ENCODE results near the gene MYO1E.
A peak's percentile ranks its signal among the peaks of the same experiment; 100 is the strongest.

MYO1E gene

DNA sequence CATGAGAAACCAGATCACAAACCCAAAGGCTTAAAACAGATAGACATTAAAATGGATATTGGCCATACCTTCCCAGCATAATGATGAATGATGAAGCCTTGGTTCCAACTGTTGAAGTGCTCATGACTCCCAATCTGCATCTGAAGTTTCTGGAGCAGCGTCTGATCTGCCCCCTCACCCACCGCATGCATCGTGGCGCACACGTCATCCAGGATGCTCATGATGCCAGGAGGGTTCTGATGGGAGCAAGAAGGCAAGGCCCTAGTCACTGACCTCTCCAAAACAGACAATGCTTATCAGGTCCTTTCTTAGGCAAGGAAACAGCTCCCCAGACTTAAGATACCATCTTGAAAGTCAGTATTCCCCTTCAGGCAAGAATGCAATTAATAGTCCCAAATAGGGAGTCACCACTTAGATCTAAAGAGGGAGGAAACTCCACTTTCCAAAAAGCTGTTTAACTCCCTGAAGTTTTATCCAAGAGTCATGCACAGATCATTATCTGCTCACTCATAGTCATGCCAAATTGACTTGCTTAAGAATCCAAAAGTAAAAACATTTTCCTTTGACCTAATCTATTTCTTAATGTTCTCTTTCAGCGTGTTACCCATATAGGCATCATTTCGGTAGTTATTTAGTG lies 163.9 kb downstream of the MYO1E start:
- DNase-seq (ENCODE audit: extremely low spot score, insufficient read length, low read depth) (no peak), FAIRE-seq (no peak)

DNA sequence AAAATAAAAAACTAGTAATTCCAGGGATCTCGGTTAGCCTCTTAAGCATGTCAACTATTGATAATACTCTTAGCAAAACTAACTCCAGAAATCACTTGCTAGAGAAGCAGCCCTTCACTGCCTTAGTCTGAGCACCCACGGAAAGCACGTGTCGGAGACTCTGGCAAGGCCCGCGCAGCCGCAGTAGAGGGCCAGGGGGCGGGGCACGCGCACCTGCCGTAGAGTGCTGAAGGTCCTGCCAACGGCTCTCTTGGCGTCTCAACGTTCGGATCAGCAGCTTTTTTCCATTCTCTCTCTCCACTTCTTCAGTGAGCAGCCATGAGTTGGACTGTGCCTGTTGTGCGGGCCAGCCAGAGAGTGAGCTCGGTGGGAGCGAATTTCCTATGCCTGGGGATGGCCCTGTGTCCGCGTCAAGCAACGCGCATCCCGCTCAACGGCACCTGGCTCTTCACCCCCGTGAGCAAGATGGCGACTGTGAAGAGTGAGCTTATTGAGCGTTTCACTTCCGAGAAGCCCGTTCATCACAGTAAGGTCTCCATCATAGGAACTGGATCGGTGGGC lies 166.0 kb downstream of the MYO1E start, which contains the start of gene LDHAL6B:
Gene LDHAL6B (plus strand): TSS at position 221 of the 561 bp plus-strand sequence. CDS start 98 bp downstream, at position 319.
- no peak for FAIRE-seq

DNA sequence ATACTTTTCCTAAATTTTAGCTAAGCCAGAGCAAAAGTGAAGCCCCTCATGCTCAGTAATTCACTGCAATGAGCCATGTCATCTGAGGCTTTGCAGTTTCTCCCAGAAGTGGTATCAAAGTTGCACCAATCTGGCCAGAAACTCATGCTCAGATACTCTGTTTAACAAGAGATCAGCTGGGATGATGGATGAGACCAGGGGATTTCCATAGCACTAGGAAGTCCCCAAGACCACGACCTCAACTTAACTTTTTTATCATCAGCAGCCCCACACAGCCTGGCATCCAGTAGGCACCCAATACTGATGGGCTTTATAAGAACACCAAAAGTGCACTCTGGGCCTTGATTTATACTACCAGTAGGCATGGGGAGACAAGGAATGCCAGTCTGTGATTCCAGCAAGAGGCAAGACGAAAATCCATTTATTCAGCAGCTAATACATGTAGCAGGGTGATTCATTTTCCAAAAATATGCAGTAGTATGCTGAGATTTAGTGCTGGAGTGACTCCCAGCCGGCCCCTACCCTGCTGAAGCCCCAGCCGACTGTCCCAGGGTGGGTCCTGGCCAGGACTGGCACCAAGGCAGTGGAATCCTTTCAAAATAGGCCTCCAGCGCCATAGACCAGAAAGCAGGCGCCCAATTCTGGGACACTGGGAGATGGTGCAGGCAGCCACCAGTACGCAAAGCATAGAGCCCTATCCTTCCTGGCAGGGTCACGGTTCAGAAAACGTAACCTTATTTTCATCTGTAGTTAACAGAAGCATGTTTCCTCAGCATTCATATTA lies 166.6 kb downstream of the MYO1E start:
- DNase-seq (ENCODE audit: extremely low spot score, insufficient read length, low read depth) (no peak), FAIRE-seq (no peak)

More for the DNA sequence above, 166.0 kb downstream of the MYO1E start, which contains the start of gene LDHAL6B:
- no peak for DNase-seq (ENCODE audit: extremely low spot score, insufficient read length, low read depth)

DNA sequence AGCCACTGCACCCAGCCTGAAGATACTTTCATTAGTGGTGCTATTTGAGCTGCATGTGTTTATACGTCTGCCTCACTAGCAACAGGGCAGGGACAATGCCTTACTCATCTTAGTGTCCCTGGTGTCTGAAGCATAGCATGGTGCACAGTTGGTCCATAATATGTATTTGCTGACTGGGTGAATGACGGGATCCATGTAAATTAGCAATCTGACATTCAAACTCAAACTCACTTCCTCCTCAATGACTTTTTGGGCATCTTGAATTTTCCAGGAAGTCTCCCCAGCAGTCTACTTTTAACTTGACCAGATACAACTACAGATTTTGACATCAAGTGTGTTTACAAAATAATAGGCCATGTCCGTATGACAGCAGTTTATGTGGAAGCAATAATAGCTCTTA lies 169.0 kb downstream of the MYO1E start:
- DNase-seq (ENCODE audit: extremely low spot score, insufficient read length, low read depth) (no peak), FAIRE-seq (no peak)

DNA sequence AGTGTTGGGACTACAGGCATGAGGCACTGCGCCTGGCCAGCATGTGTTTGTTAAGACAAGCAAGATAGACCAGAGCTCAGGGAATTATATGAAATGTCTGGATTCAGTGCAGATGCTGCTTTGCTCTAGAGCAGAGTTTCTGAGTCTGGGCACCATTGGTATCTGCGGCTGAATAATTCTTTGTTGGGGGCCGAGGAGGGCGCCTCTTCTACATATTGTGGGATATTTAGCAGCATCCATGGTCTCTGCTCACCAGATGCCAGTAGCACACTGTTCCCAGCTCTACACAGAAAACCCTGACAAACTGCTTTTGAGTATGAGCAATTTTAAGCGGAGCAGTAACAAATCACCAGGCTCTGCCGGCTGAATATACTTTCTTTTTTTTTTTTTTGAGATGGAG lies 169.7 kb downstream of the MYO1E start:
- DNase-seq (ENCODE audit: extremely low spot score, insufficient read length, low read depth) (no peak), FAIRE-seq (no peak)

DNA sequence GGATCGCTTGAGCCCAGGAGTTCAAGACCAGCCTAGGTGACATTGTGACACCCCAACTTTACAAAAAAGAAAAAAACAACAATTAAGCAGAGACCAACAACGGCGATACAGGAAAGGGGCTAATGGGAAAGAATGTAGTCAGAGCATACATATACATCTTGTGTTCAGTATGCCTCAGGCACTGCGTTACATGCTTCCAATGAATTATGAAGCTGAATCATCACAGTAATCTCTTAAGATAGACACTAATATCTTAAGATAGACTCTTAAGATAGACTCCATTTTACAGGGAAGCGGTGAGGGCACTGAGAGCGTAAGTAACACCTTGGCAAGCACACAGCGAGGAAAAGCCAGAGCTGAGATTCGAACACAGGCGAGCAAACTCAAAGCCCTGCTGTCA lies 172.1 kb downstream of the MYO1E start:
- DNase-seq (ENCODE audit: extremely low spot score, insufficient read length, low read depth) = no peak
- no peak for FAIRE-seq

DNA sequence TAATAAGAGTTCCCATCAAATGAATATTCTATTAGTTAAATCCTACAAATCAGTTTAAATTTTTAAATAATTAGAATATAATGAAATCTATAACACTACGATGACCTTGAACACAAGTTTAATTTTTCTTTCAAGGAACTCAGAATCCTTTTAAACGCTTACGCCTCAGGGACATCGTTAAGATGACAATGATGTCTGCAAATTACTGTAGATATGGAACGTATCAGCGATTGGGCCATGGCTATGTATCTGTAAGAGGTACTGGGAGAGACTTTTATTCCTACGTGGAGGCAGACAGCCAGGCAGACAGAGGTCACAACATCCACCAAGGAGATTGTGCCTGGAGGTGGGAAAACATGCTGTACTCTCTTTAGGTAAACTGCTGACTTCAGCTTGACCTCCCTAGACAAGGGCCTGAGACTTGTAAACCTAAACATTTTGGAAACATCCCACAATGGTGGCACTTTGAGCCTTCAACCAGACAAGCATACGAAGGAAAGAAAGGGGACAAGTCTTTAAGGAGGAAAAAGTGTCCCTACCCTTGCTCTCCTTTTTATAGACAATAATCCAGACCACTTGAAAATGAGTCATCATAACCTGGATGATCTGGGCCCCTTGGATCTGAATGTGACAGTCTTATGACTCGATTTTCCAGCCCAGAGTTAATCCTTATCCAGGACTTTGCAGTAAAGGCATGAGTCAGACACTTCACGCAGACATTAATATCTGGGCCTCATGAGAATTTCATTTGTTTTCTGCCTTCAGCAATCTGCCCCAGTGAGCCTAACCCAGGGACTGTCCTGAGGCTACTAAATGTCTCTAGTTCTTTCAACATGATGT lies 172.8 kb downstream of the MYO1E start:
- DNase-seq (ENCODE audit: extremely low spot score, insufficient read length, low read depth) = no peak
- peak; percentile 9 for FAIRE-seq

DNA sequence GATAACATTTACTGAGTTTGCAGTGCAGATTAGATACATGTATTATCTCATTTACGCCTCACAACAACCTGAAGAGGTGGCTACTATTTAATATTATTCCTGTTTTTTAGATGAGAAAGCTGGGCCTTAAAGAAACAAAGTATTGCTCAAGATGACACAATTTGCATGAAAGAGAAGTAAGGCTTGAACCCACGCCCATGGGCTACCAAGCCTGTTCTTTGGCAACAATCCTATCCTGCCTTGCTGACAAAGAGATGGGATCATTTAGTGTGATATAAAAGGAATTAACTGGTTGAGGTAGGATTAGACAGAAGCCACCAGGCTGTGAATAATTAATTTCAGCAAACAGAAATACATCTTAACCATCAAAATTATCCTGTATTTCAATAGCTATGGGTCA lies 175.2 kb downstream of the MYO1E start:
- FAIRE-seq (no peak), DNase-seq (ENCODE audit: extremely low spot score, insufficient read length, low read depth) (no peak)

DNA sequence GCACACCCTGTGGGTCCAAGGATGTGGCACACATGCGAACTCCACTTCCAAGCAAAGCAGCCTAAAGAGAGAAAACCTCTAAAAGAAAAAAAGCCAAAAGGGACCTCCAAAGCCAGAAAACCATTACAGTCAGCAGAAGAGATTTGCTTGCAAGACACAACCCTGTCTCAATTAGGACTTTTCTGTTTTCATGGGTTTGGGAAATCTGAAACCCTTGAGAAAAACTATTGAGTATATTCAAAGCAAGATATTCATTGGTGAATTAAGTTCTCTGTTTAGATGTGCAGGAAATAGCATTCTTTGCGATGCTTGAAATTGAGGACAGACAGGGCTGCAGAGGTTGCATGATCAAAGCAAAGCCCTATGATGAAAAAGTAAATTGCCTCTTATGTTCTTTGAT lies 176.3 kb downstream of the MYO1E start:
- no peak for DNase-seq (ENCODE audit: extremely low spot score, insufficient read length, low read depth)
- FAIRE-seq = no peak

DNA sequence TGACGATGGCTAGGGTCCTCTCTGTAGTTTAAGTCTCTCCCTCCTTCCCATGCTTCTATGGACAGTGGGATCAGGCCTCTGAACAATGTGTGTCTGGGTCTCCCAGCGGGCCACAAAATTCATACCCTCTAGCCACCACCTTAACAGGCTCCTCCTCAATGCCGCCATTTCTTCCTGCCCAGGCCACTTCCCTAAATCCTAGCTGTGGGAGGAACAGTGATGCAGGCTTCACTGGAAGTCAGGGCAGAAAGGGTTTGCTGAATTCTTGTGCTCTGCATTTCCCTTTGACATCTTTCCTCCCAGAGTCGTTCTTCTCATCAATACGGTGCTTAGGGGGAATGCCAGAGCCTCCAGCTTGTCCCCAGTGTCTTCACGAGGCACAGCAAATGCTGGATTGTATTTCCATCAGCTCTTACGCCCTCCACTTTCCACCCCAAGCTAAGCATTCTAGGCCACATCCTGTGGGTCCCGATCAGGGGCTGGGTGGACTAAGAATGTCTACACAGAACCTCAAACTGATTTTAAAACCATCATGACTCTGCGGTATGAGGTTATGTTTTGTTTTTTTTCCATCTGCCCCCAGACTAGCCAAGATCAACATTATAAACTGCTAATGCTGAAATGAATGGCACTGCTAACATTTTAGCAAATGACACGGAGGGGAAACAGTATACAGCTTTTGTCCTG lies 177.9 kb downstream of the MYO1E start:
- DNase-seq (ENCODE audit: extremely low spot score, insufficient read length, low read depth) (no peak), FAIRE-seq (no peak)

DNA sequence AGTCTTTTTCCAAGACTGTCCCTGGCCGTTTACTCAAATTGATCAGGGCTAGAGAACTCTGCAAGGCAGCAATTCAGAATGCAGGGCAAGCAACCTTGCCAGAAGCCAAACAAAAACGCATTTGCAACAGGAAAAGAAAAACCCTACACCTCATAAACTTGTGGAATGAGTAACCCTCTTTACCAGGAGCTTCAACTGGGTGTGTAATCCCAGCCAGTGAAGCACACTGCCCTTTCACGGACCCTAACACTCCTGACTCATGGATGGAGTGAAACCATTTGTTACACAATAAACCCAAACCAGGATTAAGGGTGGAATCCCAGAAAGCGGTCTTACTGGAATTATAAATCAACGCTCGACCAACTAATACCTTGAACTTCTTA lies 180.8 kb downstream of the MYO1E start:
- FAIRE-seq = no peak

DNA sequence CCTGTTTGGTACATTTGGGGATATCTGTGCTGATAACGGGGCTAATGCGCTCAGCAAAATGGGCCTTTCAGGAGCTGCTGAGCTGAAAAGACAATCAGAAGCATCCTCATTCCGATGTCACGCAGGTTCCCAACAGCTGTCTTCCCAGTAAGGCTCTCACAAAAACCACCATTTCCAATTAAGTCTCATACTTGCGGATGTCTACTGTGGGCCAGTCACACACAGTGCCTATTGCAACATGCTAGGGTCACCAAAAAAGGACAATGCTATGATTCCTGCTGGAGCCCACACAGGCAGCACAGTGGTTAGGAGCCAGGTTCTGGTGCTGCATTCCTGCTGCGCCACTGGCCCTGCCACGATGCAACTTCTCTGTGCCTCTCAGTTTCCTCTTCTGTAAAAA lies 182.4 kb downstream of the MYO1E start:
- FAIRE-seq = no peak
- DNase-seq (ENCODE audit: extremely low spot score, insufficient read length, low read depth) = no peak

More for the DNA sequence above, 180.8 kb downstream of the MYO1E start:
- no peak for DNase-seq (ENCODE audit: extremely low spot score, insufficient read length, low read depth)

DNA sequence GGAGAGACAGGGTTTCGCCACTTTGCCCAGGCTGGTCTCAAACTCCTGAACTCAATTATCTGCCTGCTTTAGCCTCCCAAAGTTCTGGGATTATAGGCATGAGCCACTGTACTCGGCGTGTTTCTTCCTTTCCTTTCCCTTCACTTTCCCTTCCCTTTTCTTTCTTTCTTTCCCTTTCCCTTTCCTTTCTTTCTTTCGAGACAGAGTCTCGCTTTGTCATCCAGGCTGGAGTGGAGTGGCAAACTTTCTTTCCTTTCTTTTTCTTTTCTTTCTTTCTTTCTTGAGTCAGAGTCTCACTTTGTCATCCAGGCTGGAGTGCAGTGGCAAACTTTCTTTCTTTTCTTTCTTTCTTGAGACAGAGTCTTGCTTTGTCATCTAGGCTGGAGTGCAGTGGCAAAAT lies 183.4 kb downstream of the MYO1E start:
- DNase-seq (ENCODE audit: extremely low spot score, insufficient read length, low read depth) = no peak
- FAIRE-seq = no peak

DNA sequence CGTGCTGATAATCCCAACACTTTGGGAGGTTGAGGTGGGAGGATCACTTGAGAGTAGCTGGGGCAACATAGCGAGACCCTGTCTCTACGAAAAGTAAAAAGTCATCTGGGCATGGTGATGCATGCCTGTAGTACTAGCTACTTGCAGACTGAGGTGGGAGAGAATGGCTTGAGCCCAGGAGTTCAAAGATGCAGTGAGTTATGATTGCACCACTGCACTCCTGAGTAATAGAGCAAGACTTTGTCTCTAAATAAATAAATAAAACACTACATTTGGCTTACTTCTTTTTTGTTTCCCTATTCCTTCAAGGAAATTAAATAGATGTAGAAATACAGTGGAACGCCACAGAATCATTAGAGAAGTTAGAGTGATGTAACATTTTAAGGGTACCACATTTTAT lies 186.2 kb downstream of the MYO1E start:
- FAIRE-seq = no peak
- no peak for DNase-seq (ENCODE audit: extremely low spot score, insufficient read length, low read depth)

DNA sequence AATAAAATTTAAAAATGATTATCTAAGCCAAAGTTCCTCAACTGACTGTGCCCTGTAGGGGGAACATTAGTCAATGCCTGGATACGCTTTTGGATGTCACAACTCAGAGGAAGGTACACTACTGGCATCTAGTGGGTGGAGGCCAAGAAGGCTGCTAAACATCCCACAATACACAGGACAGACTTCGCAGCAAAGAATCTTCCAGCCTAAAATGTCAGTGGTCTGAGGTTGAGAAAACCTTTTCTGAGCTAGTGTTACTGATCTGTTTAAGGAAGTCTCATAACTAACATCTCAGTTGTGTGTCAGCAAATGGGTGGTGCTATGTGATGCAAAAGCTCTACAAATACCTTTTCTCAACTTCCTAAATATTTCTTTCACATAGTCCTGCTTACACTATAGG lies 186.9 kb downstream of the MYO1E start:
- DNase-seq (ENCODE audit: extremely low spot score, insufficient read length, low read depth) (no peak), FAIRE-seq (no peak)

DNA sequence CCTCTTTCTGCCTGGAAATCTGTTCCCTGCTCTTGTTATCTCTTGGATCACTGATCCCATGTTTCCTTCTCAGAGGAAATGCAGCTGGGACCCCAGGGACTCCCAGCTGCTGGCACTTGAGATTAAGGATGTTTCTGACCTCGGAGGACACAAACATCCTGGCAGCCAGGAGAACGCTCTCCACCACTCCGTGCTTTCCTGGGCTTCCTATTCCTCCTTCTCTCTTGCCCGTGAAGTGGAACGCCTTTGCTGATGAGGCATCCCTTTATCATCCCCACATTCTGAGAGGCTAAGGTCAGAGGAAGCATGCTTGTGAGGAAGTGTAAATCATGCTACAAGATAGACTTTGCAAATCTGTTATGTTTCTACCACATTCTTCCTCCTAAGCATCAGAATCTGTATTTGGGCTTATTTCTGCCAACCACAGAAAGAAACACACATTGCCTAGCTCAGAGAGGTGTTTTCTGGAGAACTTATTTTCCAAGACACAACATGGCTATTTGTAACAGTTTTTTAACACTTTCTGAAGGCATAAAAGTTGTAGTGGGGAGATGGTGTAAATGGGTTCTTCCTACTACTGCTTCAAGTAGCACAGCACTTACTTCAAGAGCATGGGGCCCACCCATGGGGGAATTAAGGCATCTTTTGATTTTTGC lies 191.6 kb downstream of the MYO1E start:
- FAIRE-seq (no peak), DNase-seq (ENCODE audit: extremely low spot score, insufficient read length, low read depth) (no peak)

DNA sequence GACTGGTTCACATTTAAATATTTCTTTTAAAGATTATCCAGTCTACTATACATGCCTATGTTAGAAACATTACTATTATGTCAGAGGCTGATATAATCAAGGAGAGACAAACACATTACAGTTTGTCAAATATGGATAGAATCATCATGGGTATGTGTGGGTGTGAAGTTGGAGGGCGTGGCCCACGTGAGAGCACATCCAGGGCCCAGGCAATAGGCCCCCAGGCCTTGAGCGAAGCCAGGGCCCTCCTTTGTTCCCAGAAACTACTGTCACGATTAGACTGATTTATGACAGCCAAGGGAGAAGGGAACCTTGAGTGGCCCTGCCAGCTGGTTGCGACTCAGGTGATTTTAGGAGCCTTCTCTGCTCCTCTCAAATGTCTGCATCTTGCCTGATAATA lies 193.0 kb downstream of the MYO1E start:
- FAIRE-seq (no peak), DNase-seq (ENCODE audit: extremely low spot score, insufficient read length, low read depth) (no peak)

DNA sequence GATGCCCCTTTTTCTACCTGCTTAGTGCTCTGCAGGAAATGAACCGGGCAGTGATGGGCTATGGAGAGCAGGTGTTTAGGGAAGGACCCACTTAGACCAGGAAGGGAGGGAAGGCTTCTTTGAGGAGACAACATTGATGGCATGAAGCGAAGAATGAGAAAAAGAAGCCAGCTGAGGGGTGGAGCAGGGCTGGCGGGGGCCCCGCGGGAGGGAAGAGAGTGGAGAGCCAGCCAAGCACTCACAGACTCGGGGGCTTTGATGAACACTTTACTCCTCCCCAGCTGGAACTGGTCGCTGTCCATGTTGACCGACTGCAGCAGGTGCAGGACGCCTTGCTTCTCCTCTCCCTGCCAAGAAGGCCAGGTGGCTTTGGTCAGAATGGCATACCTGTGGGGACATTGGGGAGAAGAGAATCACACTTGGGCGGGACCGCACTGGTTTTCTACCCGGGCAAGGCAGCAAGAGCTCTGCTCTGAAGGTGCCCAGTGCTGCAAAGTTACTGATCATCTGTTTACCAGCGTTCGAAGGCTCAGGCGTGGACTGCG lies 194.4 kb downstream of the MYO1E start:
- DNase-seq (ENCODE audit: extremely low spot score, insufficient read length, low read depth) (no peak), FAIRE-seq (no peak)

DNA sequence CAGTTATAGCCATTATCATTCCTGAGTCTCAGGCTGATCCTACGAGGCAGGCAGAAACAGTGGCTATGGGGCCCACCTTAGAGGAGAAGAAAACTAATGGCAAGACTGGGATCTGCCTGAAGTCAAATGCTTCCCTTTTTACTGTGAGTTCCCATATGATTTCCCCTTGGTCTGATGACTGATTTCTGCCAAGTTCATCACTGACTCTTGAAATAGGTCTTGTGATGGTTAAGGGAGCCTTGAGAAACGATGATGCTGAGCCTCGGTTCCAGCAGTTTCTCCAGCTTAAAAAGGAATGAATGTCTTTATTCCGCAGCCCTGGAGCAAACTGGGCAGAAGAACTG lies 195.4 kb downstream of the MYO1E start:
- no peak for DNase-seq (ENCODE audit: extremely low spot score, insufficient read length, low read depth)
- no peak for FAIRE-seq

Data from GM18507 (cell line).